Measurements from ENCODE around the gene DNAJA3. TPM values are rescaled to one million over a fixed set of nuclear protein-coding genes. Genes with fewer than 3 reads are reported as not detected.

The DNAJA3 gene
- total and polyA plus RNA-seq, 10 of the 15 experiments (the other 5 are each of a cell fraction or from before 2014, with no cell fraction given), result 8.4 to 141 (median 60.8) TPM

DNA sequence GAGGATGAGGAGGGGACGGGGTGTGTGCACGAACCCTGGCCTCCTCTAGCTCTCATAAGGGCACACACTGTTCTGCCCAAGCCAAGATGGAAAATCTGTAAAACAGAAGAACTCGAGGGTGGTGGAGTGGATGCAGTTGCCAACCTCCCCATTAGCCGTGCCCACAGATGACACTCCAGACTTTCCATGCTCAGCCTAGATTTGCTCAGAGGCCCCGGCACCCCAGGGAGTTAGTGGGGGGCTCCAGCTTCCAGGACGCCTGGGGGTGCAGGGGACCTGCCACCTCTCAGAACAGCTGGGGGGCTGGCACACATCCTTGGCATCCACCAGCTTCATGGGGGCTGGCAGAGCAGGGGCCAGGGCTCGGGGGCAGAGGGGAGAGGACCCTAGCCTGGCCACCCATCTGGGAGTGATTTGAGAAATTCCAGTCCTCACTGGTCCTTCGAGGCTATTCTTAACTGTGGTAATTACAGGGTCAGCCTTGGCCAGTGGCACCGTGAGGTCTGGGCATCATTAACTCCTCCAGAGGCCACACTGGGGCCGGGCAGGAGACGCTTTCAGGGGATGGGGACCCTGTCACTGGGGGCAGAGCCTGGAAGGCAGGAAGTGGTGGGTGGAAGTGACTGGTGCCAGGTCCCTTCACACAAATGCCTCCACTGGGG lies 39.7 kb upstream of the DNAJA3 start:
- POLR2A ChIA-PET, result no interaction called here
- no TSS peak for BruUV-seq (replicated peaks)
- in situ Hi-C loops (cut with MboI) (no loop called here), intact Hi-C loops (cut with micrococcal nuclease; ENCODE audit: unreplicated experiment) (no loop called here)
- CTCF ChIA-PET, result interaction anchor here (1.6 kb wide), 1 partner anchor 17 kb away, joined by 7 read pairs; no protein-coding TSS in a partner anchor
- Histone ChIP-seq H4K20me1 (ENCODE audit: control insufficient read depth, insufficient read depth) (no peaks in the 10 kb centered on the region), H3K9me3 (replicated peaks; ENCODE audit: control insufficient read depth, insufficient read depth, low read length) (no peaks in the 10 kb centered on the region), H3K27ac (ENCODE audit: control insufficient read depth, insufficient read depth) (no peak overlapping the region), H3K4me2 (ENCODE audit: control insufficient read depth, insufficient read depth) (no peak overlapping the region), H3K9ac (ENCODE audit: control insufficient read depth, insufficient read depth, low read length) (no peak overlapping the region), H3K36me3 (ENCODE audit: control insufficient read depth in 2 of 2, insufficient read depth in 2 of 2, low read length in 1 of 2) (peaks cover 5 to 29% of the 10 kb centered on the region in 2 experiments; a peak in 3 of 4 replicates), H3K4me1 (ENCODE audit: control insufficient read depth, insufficient read depth, low read length) (no peaks in the 10 kb centered on the region), H3K27me3 (replicated peaks in 1 of 2; ENCODE audit: control insufficient read depth in 2 of 2, insufficient read depth in 2 of 2, low read length in 1 of 2) (no peaks in the 10 kb centered on the region), H3K79me2 (ENCODE audit: control insufficient read depth, insufficient read depth, low read length) (no peaks in the 10 kb centered on the region), H2AFZ (ENCODE audit: control insufficient read depth, low read depth, low read length) (no peak overlapping the region), H3K4me3 (no peak overlapping the region)
- TF ChIP-seq CHD1 (IDR thresholded peaks at IDR 0.05; ENCODE audit: low read depth, low read length) (no peak), ZNF274 (IDR thresholded peaks at IDR 0.05; ENCODE audit: insufficient read depth, insufficient read length) (no peak), BACH1 (IDR thresholded peaks at IDR 0.05; ENCODE audit: borderline replicate concordance) (no peak), SMAD5 (IDR thresholded peaks at IDR 0.05; ENCODE audit: low read depth) (no peak), HDGF (IDR thresholded peaks at IDR 0.05) (no peak), SUPT20H (IDR thresholded peaks at IDR 0.05; ENCODE audit: borderline replicate concordance, control insufficient read depth, low read depth, low read length) (no peak), DPF2 (IDR thresholded peaks at IDR 0.05) (no peak), ZNF24 (IDR thresholded peaks at IDR 0.05) (no peak)
- TF ChIP-seq, protein P1, sequence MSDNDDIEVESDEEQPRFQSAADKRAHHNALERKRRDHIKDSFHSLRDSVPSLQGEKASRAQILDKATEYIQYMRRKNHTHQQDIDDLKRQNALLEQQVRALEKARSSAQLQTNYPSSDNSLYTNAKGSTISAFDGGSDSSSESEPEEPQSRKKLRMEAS (IDR thresholded peaks at IDR 0.05; ENCODE audit: low read depth, low read length), result no peak
- TF ChIP-seq, protein P2, sequence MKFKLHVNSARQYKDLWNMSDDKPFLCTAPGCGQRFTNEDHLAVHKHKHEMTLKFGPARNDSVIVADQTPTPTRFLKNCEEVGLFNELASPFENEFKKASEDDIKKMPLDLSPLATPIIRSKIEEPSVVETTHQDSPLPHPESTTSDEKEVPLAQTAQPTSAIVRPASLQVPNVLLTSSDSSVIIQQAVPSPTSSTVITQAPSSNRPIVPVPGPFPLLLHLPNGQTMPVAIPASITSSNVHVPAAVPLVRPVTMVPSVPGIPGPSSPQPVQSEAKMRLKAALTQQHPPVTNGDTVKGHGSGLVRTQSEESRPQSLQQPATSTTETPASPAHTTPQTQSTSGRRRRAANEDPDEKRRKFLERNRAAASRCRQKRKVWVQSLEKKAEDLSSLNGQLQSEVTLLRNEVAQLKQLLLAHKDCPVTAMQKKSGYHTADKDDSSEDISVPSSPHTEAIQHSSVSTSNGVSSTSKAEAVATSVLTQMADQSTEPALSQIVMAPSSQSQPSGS (IDR thresholded peaks at IDR 0.05; ENCODE audit: low read length), result no peak
- TF ChIP-seq, protein P3, sequence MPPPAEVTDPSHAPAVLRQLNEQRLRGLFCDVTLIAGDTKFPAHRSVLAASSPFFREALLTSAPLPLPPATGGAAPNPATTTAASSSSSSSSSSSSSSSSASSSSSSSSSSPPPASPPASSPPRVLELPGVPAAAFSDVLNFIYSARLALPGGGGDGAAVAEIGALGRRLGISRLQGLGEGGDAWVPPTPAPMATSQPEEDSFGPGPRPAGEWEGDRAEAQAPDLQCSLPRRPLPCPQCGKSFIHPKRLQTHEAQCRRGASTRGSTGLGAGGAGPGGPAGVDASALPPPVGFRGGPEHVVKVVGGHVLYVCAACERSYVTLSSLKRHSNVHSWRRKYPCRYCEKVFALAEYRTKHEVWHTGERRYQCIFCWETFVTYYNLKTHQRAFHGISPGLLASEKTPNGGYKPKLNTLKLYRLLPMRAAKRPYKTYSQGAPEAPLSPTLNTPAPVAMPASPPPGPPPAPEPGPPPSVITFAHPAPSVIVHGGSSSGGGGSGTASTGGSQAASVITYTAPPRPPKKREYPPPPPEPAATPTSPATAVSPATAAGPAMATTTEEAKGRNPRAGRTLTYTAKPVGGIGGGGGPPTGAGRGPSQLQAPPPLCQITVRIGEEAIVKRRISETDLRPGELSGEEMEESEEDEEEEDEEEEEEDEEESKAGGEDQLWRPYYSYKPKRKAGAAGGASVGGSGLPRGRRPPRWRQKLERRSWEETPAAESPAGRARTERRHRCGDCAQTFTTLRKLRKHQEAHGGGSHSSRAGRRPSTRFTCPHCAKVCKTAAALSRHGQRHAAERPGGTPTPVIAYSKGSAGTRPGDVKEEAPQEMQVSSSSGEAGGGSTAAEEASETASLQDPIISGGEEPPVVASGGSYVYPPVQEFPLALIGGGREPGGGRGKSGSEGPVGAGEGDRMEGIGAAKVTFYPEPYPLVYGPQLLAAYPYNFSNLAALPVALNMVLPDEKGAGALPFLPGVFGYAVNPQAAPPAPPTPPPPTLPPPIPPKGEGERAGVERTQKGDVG (CRISPR knock-in tag; IDR thresholded peaks at IDR 0.05), result no peak
- DNase-seq (ENCODE audit: low read depth, low spot score), result no peak
- no peak for ATAC-seq
- WGBS (ENCODE audit: insufficient coverage, insufficient replicate concordance, low lambda C conversion rate, missing lambda C conversion rate), result 78% methylated on average over 11 of the region's 11 CpGs
- FAIRE-seq, result no peak
- SMC1A ChIA-PET (ENCODE audit: uncharacterized antibody, unreplicated experiment), result no interaction called here
- RAD21 ChIA-PET (ENCODE audit: unreplicated experiment), result no interaction called here

Measured in GM12878 (cell line).